HFFc6 (cell line): Measurements from ENCODE around the gene PCSK9. TPM values are rescaled to one million over a fixed set of nuclear protein-coding genes. Genes with fewer than 3 reads are reported as not detected.

Experiments
- DNase-seq: peaks from one replicate; pipeline ENCODE4 v3.0.0-alpha.2; 2018
- H3K27ac Mint-ChIP-seq: 2 replicates; pipeline ENCODE4 v1.8.0; 2020; ENCODE audit warnings: mild to moderate bottlenecking, mixed read lengths
- H3K27me3 Mint-ChIP-seq: 2 replicates; pipeline ENCODE4 v1.8.0; 2021; ENCODE audit warnings: mild to moderate bottlenecking, moderate library complexity, mixed read lengths; ENCODE audit not compliant: insufficient read depth
- H3K36me3 Mint-ChIP-seq: 2 replicates; pipeline ENCODE4 v1.8.0; 2021; ENCODE audit warnings: low read depth, mixed read lengths
- H3K4me1 Mint-ChIP-seq: 2 replicates; pipeline ENCODE4 v1.8.0; 2020; ENCODE audit warnings: low read depth, mixed read lengths
- H3K4me3 Mint-ChIP-seq: 2 replicates; pipeline ENCODE4 v1.8.0; 2020; ENCODE audit warnings: mild to moderate bottlenecking, moderate library complexity, mixed read lengths
- H3K9me3 Mint-ChIP-seq: 2 replicates; pipeline ENCODE4 v1.8.0; 2020; ENCODE audit warnings: mild to moderate bottlenecking, mixed read lengths
- total RNA-seq, 6 experiments: library from RNA; stranded (reverse); fragmentation: NEBNext Ultra II Directional; extraction: Animal tissue kit (Norgen Biotek cat#: 25700); gene quantifications; 2 replicates in 1 of 6; 3 replicates in 5 of 6; pipeline ENCODE4 v1.2.3, GENCODE V29; 2021
- TF ChIP-seq, protein P1 (sequence below): fragments of 200-600 bp; sonication (generic); IDR thresholded peaks from 2 replicates; pipeline ENCODE4 v1.5.0; 2021; ENCODE audit warnings: antibody characterized with exemption, mild to moderate bottlenecking

The PCSK9 gene
- total RNA-seq, 6 experiments from 2014 or later, result 0.05 TPM; not detected in 4

DNA sequence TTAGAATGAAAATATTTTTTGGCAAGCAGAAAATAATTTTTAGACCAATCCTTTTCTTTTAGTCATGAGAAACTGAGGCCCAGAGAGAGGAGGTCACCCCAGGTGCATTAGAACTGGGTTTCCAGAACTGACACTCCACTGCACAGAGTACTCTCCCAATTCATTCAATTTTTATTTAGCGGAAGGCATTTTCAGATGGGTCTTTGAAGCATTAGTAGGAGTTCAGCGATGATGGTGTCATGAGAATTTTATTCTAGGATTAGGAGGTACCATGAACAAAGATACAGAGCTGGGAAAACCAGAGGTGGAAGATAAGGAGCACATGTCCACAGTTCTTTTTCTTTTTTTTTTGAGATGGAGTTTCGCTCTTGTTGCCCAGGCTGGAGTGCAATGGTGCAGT lies 2.3 kb downstream of the PCSK9 start:
- Mint-ChIP-seq H3K36me3 (no peaks in the 10 kb centered on the region), H3K4me3 (no peak overlapping the region), H3K27me3 (peaks cover 63% of the 10 kb centered on the region), H3K9me3 (no peaks in the 10 kb centered on the region), H3K27ac (no peak overlapping the region), H3K4me1 (peaks cover 5% of the 10 kb centered on the region; the same call in 1 of the 2 replicates)
- DNase-seq, result no peak
- TF ChIP-seq, protein P1, sequence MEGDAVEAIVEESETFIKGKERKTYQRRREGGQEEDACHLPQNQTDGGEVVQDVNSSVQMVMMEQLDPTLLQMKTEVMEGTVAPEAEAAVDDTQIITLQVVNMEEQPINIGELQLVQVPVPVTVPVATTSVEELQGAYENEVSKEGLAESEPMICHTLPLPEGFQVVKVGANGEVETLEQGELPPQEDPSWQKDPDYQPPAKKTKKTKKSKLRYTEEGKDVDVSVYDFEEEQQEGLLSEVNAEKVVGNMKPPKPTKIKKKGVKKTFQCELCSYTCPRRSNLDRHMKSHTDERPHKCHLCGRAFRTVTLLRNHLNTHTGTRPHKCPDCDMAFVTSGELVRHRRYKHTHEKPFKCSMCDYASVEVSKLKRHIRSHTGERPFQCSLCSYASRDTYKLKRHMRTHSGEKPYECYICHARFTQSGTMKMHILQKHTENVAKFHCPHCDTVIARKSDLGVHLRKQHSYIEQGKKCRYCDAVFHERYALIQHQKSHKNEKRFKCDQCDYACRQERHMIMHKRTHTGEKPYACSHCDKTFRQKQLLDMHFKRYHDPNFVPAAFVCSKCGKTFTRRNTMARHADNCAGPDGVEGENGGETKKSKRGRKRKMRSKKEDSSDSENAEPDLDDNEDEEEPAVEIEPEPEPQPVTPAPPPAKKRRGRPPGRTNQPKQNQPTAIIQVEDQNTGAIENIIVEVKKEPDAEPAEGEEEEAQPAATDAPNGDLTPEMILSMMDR, result no peak

DNA sequence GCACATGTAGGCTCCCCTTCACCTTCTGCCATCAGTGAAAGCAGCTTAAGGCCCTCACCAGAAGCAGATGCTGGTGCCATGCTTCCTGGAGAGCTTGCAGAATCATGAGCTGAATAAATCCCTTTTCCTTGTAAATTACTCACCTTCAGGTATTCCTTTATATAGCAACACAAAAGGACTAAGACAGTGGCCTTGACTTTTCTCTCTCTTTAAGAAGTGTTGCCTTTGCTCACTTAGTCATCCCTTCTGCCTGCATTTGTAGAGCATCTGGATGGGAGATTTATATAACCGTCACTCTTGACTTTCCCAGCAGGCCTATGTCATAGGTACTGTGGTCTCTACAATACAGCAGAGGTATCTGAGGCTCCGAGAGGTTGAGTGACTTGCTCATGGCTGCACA lies 3.7 kb downstream of the PCSK9 start:
- H3K9me3 Mint-ChIP-seq, result no peaks in the 10 kb centered on the region

DNA sequence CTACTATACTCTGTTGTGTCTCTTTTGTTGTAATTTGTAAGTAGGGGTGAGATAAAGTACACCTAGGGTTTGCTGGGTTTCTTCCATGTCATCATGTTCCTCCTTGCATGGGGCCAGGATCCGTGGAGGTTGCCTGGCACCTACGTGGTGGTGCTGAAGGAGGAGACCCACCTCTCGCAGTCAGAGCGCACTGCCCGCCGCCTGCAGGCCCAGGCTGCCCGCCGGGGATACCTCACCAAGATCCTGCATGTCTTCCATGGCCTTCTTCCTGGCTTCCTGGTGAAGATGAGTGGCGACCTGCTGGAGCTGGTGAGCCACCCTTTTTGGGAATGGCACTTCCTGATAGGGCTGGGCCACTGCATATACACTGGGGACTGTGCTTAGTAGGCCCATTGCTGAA lies 4.4 kb downstream of the PCSK9 start:
- no peak for DNase-seq
- Mint-ChIP-seq H3K27me3 (peaks cover 63% of the 10 kb centered on the region), H3K36me3 (no peaks in the 10 kb centered on the region), H3K4me3 (no peak overlapping the region), H3K27ac (no peak overlapping the region), H3K4me1 (peaks cover 5% of the 10 kb centered on the region; the same call in 1 of the 2 replicates), H3K9me3 (no peaks in the 10 kb centered on the region)
- TF ChIP-seq, protein P1, result no peak

More for the DNA sequence above, 3.7 kb downstream of the PCSK9 start:
- H3K27me3 Mint-ChIP-seq, result peaks cover 63% of the 10 kb centered on the region
- H3K27ac Mint-ChIP-seq, result no peak overlapping the region
- no peaks in the 10 kb centered on the region for H3K36me3 Mint-ChIP-seq
- no peak for DNase-seq
- TF ChIP-seq, protein P1, result no peak
- no peak overlapping the region for H3K4me3 Mint-ChIP-seq
- H3K4me1 Mint-ChIP-seq, result peaks cover 5% of the 10 kb centered on the region; the same call in 1 of the 2 replicates

DNA sequence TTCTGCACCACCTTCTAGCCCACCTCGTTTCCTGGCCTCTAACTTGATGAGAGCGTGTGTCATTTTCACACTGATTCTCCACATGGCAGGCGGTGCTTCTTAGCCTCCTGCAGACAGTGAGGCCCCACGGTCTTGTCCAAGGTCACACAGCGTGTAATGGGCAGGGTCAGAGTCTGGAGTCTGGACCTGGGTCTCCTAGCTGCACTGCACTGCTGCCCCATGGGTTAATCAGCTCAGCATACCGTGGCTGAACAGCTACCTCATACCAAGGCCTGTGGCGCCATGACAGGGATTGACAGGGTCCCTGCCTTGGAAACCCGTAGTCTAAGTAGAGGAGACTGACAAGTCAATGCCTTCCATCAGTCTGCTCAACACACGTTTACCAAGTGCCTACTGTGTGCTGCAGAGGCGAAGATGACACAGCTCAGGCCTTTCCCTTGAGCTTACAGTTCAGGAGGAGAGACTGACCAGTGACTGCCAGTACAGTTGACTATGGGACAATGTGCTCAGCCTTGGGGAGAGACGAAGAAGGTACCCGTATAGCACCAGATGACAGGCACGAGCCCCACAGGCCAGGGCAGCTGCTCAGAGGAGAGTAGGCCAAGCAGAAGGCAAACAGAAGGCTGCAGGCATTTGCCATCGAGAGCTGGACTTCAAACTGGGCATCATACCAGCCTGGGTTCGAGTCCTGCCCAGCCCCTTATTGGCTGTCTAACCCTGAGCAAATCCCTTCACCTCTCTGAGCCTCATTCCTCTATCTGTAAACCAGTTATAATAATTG lies 5.5 kb downstream of the PCSK9 start:
- DNase-seq, result no peak
- TF ChIP-seq, protein P1, result no peak
- no peak overlapping the region for H3K4me3 Mint-ChIP-seq
- no peaks in the 10 kb centered on the region for H3K36me3 Mint-ChIP-seq
- H3K27me3 Mint-ChIP-seq, result peaks cover 57% of the 10 kb centered on the region
- H3K27ac Mint-ChIP-seq, result no peak overlapping the region
- no peaks in the 10 kb centered on the region for H3K9me3 Mint-ChIP-seq
- no peaks in the 10 kb centered on the region for H3K4me1 Mint-ChIP-seq

DNA sequence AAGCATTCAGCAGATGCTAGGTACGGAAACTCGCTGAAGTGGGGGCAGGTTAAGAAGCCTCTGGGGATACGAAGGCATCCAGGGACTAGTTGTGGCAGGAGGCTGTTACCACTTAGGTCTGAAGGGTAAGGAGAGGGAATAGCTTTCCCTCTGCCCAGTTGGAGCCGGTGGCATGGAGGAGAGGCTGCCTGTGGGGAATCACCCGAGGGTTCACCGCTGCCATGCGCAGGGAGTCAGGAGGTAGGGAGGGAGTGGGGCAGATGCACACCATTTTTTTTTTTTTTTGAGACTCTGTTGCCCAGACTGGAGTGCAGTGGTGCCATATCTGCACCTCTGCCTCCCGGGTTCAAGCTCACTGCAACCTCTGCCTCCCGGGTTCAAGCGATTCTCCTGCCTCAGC lies 6.1 kb downstream of the PCSK9 start:
- H3K4me1 Mint-ChIP-seq, result no peaks in the 10 kb centered on the region
- DNase-seq, result no peak
- peaks cover 52% of the 10 kb centered on the region for H3K27me3 Mint-ChIP-seq
- no peaks in the 10 kb centered on the region for H3K36me3 Mint-ChIP-seq
- H3K4me3 Mint-ChIP-seq, result no peak overlapping the region
- H3K27ac Mint-ChIP-seq, result no peak overlapping the region
- TF ChIP-seq, protein P1, result no peak
- H3K9me3 Mint-ChIP-seq, result no peaks in the 10 kb centered on the region
